Measurements from ENCODE around the gene SLC9A8. TPM values are rescaled to one million over a fixed set of nuclear protein-coding genes. Genes with fewer than 3 reads are reported as not detected.
"Not testable (repeated sequence)": the region's sequence is repeated elsewhere in the genome, so short reads cannot be mapped to it uniquely, and the experiment has no call there.

The SLC9A8 gene
- total and polyA plus RNA-seq, 9 of the 15 experiments (the other 6 are each of a cell fraction or from before 2014, with no cell fraction given) = 0.56 to 9.7 (median 5.0) TPM

- H3K36me3 ChIP-seq (ENCODE audit: control insufficient read depth, insufficient read depth, low read length); in situ Hi-C loops (cut with MboI); CTCF ChIA-PET (ENCODE audit: low intra/inter-chr PET ratio); ATAC-seq; H3K79me2 ChIP-seq (ENCODE audit: control insufficient read depth, insufficient read depth, low read length); H3K9me3 ChIP-seq (replicated peaks; ENCODE audit: control insufficient read depth, insufficient read depth, low read depth, low read length); DNase-seq (ENCODE audit: extremely low read depth in 1 of 4, low spot score in 3 of 4); H3K4me2 ChIP-seq (ENCODE audit: insufficient read depth, low read length); H3K27ac ChIP-seq (ENCODE audit: extremely low read depth, low read depth, low read length); intact Hi-C loops (cut with micrococcal nuclease); FAIRE-seq; H3K27me3 ChIP-seq (ENCODE audit: control insufficient read depth in 2 of 2, insufficient read depth in 2 of 2, low read length in 2 of 2); H2AFZ ChIP-seq (ENCODE audit: low read depth, low read length); H3K4me3 ChIP-seq; H3K9me1 ChIP-seq (ENCODE audit: control insufficient read depth, insufficient read depth, low read length); BruUV-seq (replicated peaks); H4K20me1 ChIP-seq (replicated peaks; ENCODE audit: control insufficient read depth, insufficient read depth, low read length); H3K9ac ChIP-seq (ENCODE audit: insufficient read depth in 1 of 2, low read depth in 2 of 2, low read length in 2 of 2): not testable (repeated sequence)
- 96% methylated on average over 3 of the region's 4 CpGs for WGBS (ENCODE audit: insufficient coverage, low coverage, missing lambda C conversion rate)
- POLR2A ChIA-PET = interaction anchor here (0.7 to 1.6 kb wide), 2 partner anchors 17 to 933 kb away, joined by 4 read pairs; no protein-coding TSS in a partner anchor
- H3K4me1 ChIP-seq (replicated peaks in 1 of 2; ENCODE audit: control insufficient read depth in 2 of 2, insufficient read depth in 2 of 2, low read length in 2 of 2) = peaks cover 8 to 12% of the 10 kb centered on the region in 2 experiments
- TF ChIP-seq TRIM24 (IDR thresholded peaks at IDR 0.05) (0 out of 4 replicates have a peak, but pooled peaks of 1 of the 2 experiments have one; percentile 11), BCOR (IDR thresholded peaks at IDR 0.05) (peak; percentile 66)
These were observed 30.2 kb upstream of the SLC9A8 start for GRCh38 chr20:49782439-49782838.

- in situ Hi-C loops (cut with MboI); DNase-seq (ENCODE audit: extremely low read depth in 1 of 4, low spot score in 3 of 4); H3K9me1 ChIP-seq (ENCODE audit: control insufficient read depth, insufficient read depth, low read length); H3K9me3 ChIP-seq (replicated peaks; ENCODE audit: control insufficient read depth, insufficient read depth, low read depth, low read length); ATAC-seq; BruUV-seq (replicated peaks); FAIRE-seq; H3K4me3 ChIP-seq; intact Hi-C loops (cut with micrococcal nuclease); H4K20me1 ChIP-seq (replicated peaks; ENCODE audit: control insufficient read depth, insufficient read depth, low read length); H3K4me2 ChIP-seq (ENCODE audit: insufficient read depth, low read length); H3K36me3 ChIP-seq (ENCODE audit: control insufficient read depth, insufficient read depth, low read length); H3K79me2 ChIP-seq (ENCODE audit: control insufficient read depth, insufficient read depth, low read length); CTCF ChIA-PET (ENCODE audit: low intra/inter-chr PET ratio); H3K27me3 ChIP-seq (ENCODE audit: control insufficient read depth in 2 of 2, insufficient read depth in 2 of 2, low read length in 2 of 2): not testable (repeated sequence)
- TF ChIP-seq EGR1 (conservative IDR thresholded peaks at IDR 0.05) = 0 out of 2 replicates have a peak, but pooled peaks have one; percentile 15
- Histone ChIP-seq H3K9ac (ENCODE audit: insufficient read depth in 1 of 2, low read depth in 2 of 2, low read length in 2 of 2) (peak overlapping the region in 1 of 2 experiments; percentile 55; a peak in 1 of 4 replicates), H3K27ac (ENCODE audit: extremely low read depth, low read depth, low read length) (peak overlapping the region; percentile 33; the same call in 1 of the 3 replicates), H3K4me1 (replicated peaks in 1 of 2; ENCODE audit: control insufficient read depth in 2 of 2, insufficient read depth in 2 of 2, low read length in 2 of 2) (peaks cover 10 to 15% of the 10 kb centered on the region in 2 experiments), H2AFZ (ENCODE audit: low read depth, low read length) (peak overlapping the region; percentile 51)
- 86% methylated on average over 17 of the region's 17 CpGs for WGBS (ENCODE audit: insufficient coverage, low coverage, missing lambda C conversion rate)
- POLR2A ChIA-PET = interaction anchor here (0.7 to 1.6 kb wide), 2 partner anchors 18 to 933 kb away, joined by 4 read pairs; no protein-coding TSS in a partner anchor
These were observed 29.3 kb upstream of the SLC9A8 start for GRCh38 chr20:49783021-49783995.

Data from K562 (cell line).